IPS-18c (cell line): ENCODE data around the gene DOK6.
"Not testable (repeated sequence)": the region's sequence is repeated elsewhere in the genome, so short reads cannot be mapped to it uniquely, and the experiment has no call there.

Experiments
- H3K4me3 ChIP-seq: 2 replicates; pipeline ENCODE4 v1.7.0; 2013; ENCODE audit warnings: low read depth, mild to moderate bottlenecking, low read length, moderate library complexity; ENCODE audit not compliant: insufficient read depth
- H3K9me3 ChIP-seq: one replicate; pipeline ENCODE4 v1.6.1; 2013; ENCODE audit warnings: mild to moderate bottlenecking, low read length, moderate library complexity; ENCODE audit not compliant: control insufficient read depth, insufficient read depth

Gene DOK6

DNA sequence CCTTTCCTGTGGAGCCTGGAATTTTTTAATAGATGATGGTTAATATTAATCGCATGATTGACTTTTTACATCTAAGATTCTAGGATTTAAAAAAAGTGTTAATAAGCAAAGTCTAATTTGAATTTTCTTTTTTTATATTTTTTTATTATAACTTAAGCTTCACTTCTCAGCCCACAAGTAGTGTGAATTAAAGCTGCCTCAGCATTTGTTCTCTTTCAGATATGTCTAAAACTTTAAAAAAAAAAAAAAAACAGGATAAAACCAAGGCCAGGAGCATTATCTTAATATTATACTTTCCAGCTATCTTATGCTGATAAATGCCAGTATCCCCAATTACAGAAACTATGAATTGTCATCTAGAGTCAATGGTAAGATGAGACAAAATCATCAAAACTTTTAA lies 437.3 kb downstream of the DOK6 start:
- no peak overlapping the region for H3K4me3 ChIP-seq
- H3K9me3 ChIP-seq = no peaks in the 10 kb centered on the region

GRCh38 chr18:69838620-69839411 lies 438.1 kb downstream of the DOK6 start:
- Histone ChIP-seq H3K4me3 (no peak overlapping the region), H3K9me3 (no peaks in the 10 kb centered on the region)

- no peak overlapping the region for H3K4me3 ChIP-seq
Measured at GRCh38 chr18:69839497-69839896, 438.8 kb downstream of the DOK6 start.

DNA sequence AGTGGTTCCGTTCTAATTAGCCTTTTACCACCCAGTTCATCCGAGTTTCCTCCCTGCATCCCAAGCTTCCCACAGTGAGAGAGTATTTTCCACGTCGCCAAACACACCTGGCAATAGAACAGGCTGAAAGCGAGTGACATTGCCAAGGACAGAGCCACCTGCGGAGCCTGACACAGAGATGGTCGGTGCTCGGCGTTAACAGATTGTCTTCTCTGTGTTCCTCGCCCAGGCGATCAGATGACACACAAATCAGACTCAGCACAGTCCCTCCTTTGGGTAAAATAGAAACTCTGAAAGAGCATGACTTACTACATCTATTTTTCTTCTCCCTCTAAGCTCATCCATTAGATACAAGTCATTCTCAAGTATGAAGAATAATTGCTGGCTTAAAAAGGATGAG lies 439.3 kb downstream of the DOK6 start:
- Histone ChIP-seq H3K4me3 (no peak overlapping the region), H3K9me3 (no peaks in the 10 kb centered on the region)

More at GRCh38 chr18:69839497-69839896, 438.8 kb downstream of the DOK6 start:
- no peaks in the 10 kb centered on the region for H3K9me3 ChIP-seq

- H3K9me3 ChIP-seq = no peaks in the 10 kb centered on the region
- H3K4me3 ChIP-seq = no peak overlapping the region
Measured at GRCh38 chr18:69840445-69840844, 439.8 kb downstream of the DOK6 start.

- no peaks in the 10 kb centered on the region for H3K9me3 ChIP-seq
Measured at GRCh38 chr18:69841117-69841516, 440.4 kb downstream of the DOK6 start.

DNA sequence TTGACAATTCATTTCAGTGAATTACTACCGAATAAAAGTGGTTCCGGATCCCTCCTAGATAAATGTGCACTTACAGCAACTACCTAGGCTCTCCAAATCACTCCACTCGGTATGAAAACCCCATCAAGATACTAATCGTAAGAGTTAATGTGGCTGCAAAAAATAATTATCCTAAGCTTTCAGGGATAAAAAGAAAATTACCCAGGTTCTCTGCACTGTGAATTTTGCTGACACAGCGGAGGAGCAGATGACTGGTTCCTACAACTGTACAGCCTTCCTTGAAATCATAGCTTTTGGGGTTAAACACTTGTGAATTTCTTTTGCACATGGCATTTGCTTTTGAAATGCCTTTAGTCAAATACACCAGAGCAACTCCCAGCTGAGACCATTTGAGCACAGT lies 442.3 kb downstream of the DOK6 start:
- Histone ChIP-seq H3K4me3 (no peak overlapping the region), H3K9me3 (no peaks in the 10 kb centered on the region)

More at GRCh38 chr18:69841117-69841516, 440.4 kb downstream of the DOK6 start:
- no peak overlapping the region for H3K4me3 ChIP-seq

DNA sequence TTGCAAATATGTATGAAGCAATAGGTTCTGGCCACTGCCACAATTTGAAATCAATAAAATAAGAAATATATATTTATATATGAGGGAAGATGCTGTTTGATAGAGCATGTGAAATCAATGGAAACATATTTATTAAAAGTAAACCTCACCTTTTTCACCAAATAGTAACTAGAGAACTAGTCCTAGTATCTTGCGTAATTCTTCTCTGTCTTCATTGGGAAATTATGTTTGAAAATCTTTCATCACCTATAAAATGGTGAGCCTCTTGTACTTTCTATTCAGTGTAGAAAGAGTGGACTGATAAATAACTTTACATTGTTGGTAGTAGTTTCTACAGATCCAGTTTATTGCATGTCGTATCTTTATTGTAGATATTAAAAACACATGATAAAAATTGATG lies 444.0 kb downstream of the DOK6 start:
- no peaks in the 10 kb centered on the region for H3K9me3 ChIP-seq
- H3K4me3 ChIP-seq = no peak overlapping the region

- no peaks in the 10 kb centered on the region for H3K9me3 ChIP-seq
- H3K4me3 ChIP-seq = no peak overlapping the region
Measured at GRCh38 chr18:69845593-69846506, 445.2 kb downstream of the DOK6 start.

GRCh38 chr18:69853051-69853450 lies 452.4 kb downstream of the DOK6 start:
- H3K4me3 ChIP-seq = no peak overlapping the region
- H3K9me3 ChIP-seq = no peaks in the 10 kb centered on the region

GRCh38 chr18:69854455-69854854 lies 453.8 kb downstream of the DOK6 start:
- H3K4me3 ChIP-seq = no peak overlapping the region
- H3K9me3 ChIP-seq = no peaks in the 10 kb centered on the region

GRCh38 chr18:69858897-69859296 lies 458.2 kb downstream of the DOK6 start:
- Histone ChIP-seq H3K4me3 (no peak overlapping the region), H3K9me3 (no peaks in the 10 kb centered on the region)

- not testable (repeated sequence) for H3K4me3 ChIP-seq, H3K9me3 ChIP-seq
Measured at GRCh38 chr18:69864802-69865201, 464.1 kb downstream of the DOK6 start.

- Histone ChIP-seq H3K9me3 (no peaks in the 10 kb centered on the region), H3K4me3 (no peak overlapping the region)
Measured at GRCh38 chr18:69865776-69866175, 465.1 kb downstream of the DOK6 start.

DNA sequence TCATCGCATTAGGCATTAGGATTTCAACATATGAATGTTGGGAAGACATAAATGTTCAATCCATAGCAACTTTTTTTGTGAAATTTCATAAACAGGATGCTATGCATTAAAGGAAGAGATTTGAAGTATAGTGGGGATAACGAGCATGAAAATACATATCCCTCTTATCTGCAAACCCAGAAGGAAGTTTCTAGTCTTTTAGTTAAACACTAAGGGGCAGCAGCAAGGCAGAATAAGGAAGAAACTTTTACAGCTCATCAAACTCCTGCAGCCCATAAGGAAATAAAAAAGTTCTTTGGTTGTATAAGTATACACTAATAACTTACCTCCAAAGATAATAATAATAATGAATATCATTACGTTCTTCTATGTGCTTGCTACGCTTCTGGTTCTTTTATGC lies 465.5 kb downstream of the DOK6 start:
- H3K9me3 ChIP-seq = no peaks in the 10 kb centered on the region
- H3K4me3 ChIP-seq = no peak overlapping the region

GRCh38 chr18:69870736-69871135 lies 470.0 kb downstream of the DOK6 start:
- H3K4me3 ChIP-seq = no peak overlapping the region
- no peaks in the 10 kb centered on the region for H3K9me3 ChIP-seq

- H3K9me3 ChIP-seq = no peaks in the 10 kb centered on the region
- no peak overlapping the region for H3K4me3 ChIP-seq
Measured at GRCh38 chr18:69871363-69871762, 470.7 kb downstream of the DOK6 start.

GRCh38 chr18:69872661-69873060 lies 472.0 kb downstream of the DOK6 start:
- Histone ChIP-seq H3K9me3 (no peaks in the 10 kb centered on the region), H3K4me3 (no peak overlapping the region)
